Right lobe of liver (tissue), 4 donors: ENCODE measurements around the gene ERCC8.

Source experiments
- CTCF ChIP-seq, 4 donors: fragments of 200-600 bp in 3 of 4; fragments of 450-650 bp in 1 of 4; IDR thresholded peaks; one replicate each; pipeline versions ENCODE4 v1.5.1 to v1.8.0; 2016 to 2022; ENCODE audit warnings: antibody characterized with exemption in 4 of 4, mild to moderate bottlenecking in 2 of 4
- POLR2A ChIP-seq: fragments of 450-650 bp; IDR thresholded peaks from one replicate; pipeline ENCODE4 v1.6.1; 2017; ENCODE audit warnings: antibody characterized with exemption, mild to moderate bottlenecking
- donor health status: DM: no; HTN: no; CAD: no.
- donor health status: DM: no; HTN: no; CAD: no.
- donor health status: DM: no; HTN: yes; CAD: no.

DNA sequence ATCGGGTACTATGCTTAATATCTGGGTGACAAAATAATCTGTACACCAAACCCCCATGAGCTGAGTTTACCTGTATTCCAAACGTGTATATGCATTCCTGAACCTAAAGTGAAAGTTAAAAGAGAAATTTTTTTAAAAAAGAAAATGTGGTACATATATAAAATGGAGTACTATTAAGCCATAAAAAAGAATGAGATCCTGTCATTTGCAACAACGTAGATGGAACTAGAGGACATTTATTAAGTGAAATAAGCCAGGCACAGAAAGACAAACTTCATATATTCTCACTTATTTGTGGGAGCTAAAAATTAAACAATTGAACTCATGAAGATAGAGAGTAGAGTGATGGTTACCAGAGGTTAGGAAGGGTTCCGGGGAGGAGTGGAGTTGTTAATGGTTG is 44.9 kb upstream of the ERCC8 start:
- TF ChIP-seq POLR2A (no peak), CTCF (IDR thresholded peaks at IDR 0.05) (no peak)
